ENCODE measurements around the gene NPM3.

NPM3 gene

GRCh38 chr10:101772895-101773761, 10.1 kb downstream of the NPM3 start:
- no peak overlapping the region for H3K4me3 ChIP-seq (ENCODE audit: low read depth, low read length)
- TF ChIP-seq CTCF (IDR thresholded peaks at IDR 0.05; ENCODE audit: borderline replicate concordance, insufficient read depth, low read depth, low read length): no peak

GRCh38 chr10:101772017-101772894, 11.0 kb downstream of the NPM3 start:
- no peak overlapping the region for H3K4me3 ChIP-seq (ENCODE audit: low read depth, low read length)

GRCh38 chr10:101771380-101771779, 11.9 kb downstream of the NPM3 start:
- TF ChIP-seq CTCF (IDR thresholded peaks at IDR 0.05; ENCODE audit: borderline replicate concordance, insufficient read depth, low read depth, low read length): no peak
- no peak overlapping the region for H3K4me3 ChIP-seq (ENCODE audit: low read depth, low read length)

More at GRCh38 chr10:101772017-101772894, 11.0 kb downstream of the NPM3 start:
- TF ChIP-seq CTCF (IDR thresholded peaks at IDR 0.05; ENCODE audit: borderline replicate concordance, insufficient read depth, low read depth, low read length): no peak

- no peak overlapping the region for H3K4me3 ChIP-seq (ENCODE audit: low read depth, low read length)
- TF ChIP-seq CTCF (IDR thresholded peaks at IDR 0.05; ENCODE audit: borderline replicate concordance, insufficient read depth, low read depth, low read length): no peak
Observed at GRCh38 chr10:101770331-101771215, 12.7 kb downstream of the NPM3 start.

GRCh38 chr10:101769541-101770180, 13.6 kb downstream of the NPM3 start:
- no peak for TF ChIP-seq CTCF (IDR thresholded peaks at IDR 0.05; ENCODE audit: borderline replicate concordance, insufficient read depth, low read depth, low read length)
- H3K4me3 ChIP-seq (ENCODE audit: low read depth, low read length): no peak overlapping the region

GRCh38 chr10:101768791-101769170, 14.5 kb downstream of the NPM3 start:
- TF ChIP-seq CTCF (IDR thresholded peaks at IDR 0.05; ENCODE audit: borderline replicate concordance, insufficient read depth, low read depth, low read length): no peak

More at GRCh38 chr10:101768791-101769170, 14.5 kb downstream of the NPM3 start:
- no peak overlapping the region for H3K4me3 ChIP-seq (ENCODE audit: low read depth, low read length)
